Activated naive CD4-positive, alpha-beta T cell treated with anti-CD3 and anti-CD28 coated beads, Interleukin-2, amount 50 U/mL, for 24 hours (primary cell): ENCODE data around the gene TUBGCP2.

ENCODE experiments used
- H3K27ac Mint-ChIP-seq: one replicate; pipeline ENCODE4 v1.8.0; 2021; ENCODE audit warnings: mild to moderate bottlenecking, mixed read lengths
- H3K27me3 Mint-ChIP-seq: one replicate; pipeline ENCODE4 v1.8.0; 2021; ENCODE audit warnings: mixed read lengths
- H3K36me3 Mint-ChIP-seq: one replicate; pipeline ENCODE4 v1.8.0; 2021; ENCODE audit warnings: mixed read lengths
- H3K4me1 Mint-ChIP-seq: one replicate; pipeline ENCODE4 v1.8.0; 2021; ENCODE audit warnings: mixed read lengths
- H3K4me3 Mint-ChIP-seq: one replicate; pipeline ENCODE4 v1.8.0; 2021; ENCODE audit warnings: mild to moderate bottlenecking, mixed read lengths
- H3K9me3 Mint-ChIP-seq: one replicate; pipeline ENCODE4 v1.8.0; 2021; ENCODE audit warnings: mixed read lengths

The TUBGCP2 gene

DNA sequence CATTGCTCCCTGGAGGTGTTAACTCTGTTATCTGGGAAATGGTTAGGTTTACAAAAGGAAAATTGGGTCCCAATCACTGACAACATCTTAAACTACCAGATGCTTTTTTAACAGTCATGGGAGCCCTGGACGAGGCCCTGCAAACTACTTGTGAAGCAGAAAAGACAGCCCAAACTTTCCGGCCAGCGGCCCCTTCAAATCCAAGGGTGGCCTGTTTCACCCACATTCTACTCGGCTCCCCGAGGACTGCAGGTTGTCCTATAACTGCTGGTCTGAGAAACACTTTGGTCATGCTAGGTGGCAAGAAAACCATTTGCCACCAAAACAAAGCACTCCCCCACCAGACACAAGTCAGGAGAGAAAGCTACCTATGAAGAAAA, 2.6 kb downstream of the TUBGCP2 start:
- Mint-ChIP-seq H3K27ac (no peak overlapping the region), H3K9me3 (no peaks in the 10 kb centered on the region), H3K4me1 (peaks cover 41% of the 10 kb centered on the region), H3K4me3 (no peak overlapping the region), H3K36me3 (no peaks in the 10 kb centered on the region), H3K27me3 (no peaks in the 10 kb centered on the region)

DNA sequence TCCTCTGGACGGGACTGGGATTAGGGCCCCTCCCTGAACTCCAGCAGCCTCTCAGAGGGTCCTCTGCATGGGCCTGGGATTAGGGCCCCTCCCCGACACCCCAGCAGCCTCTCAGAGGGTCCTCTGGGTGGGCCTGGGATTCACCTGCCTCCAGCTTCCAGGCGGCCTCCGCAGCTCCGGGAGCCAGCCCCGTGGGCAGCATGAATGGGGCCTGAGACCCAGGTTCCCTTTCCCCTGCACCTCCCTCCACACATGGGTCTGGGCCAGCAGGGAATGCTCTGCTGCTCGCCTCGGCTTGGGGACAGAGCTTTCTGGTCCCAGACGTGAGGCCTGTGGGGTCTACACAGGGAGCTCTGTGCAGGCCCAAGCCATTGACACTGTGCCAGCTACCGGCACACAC, 5.5 kb downstream of the TUBGCP2 start:
- no peak overlapping the region for H3K4me3 Mint-ChIP-seq
- H3K4me1 Mint-ChIP-seq, result peaks cover 41% of the 10 kb centered on the region
- H3K27me3 Mint-ChIP-seq, result no peaks in the 10 kb centered on the region
- H3K9me3 Mint-ChIP-seq, result no peaks in the 10 kb centered on the region
- H3K36me3 Mint-ChIP-seq, result peaks cover 10% of the 10 kb centered on the region
- no peak overlapping the region for H3K27ac Mint-ChIP-seq

GRCh38 chr10:133302230-133302629, 6.4 kb downstream of the TUBGCP2 start:
- Mint-ChIP-seq H3K27ac (no peak overlapping the region), H3K4me3 (no peak overlapping the region), H3K9me3 (no peaks in the 10 kb centered on the region), H3K27me3 (no peaks in the 10 kb centered on the region), H3K36me3 (peaks cover 17% of the 10 kb centered on the region), H3K4me1 (peaks cover 32% of the 10 kb centered on the region)

DNA sequence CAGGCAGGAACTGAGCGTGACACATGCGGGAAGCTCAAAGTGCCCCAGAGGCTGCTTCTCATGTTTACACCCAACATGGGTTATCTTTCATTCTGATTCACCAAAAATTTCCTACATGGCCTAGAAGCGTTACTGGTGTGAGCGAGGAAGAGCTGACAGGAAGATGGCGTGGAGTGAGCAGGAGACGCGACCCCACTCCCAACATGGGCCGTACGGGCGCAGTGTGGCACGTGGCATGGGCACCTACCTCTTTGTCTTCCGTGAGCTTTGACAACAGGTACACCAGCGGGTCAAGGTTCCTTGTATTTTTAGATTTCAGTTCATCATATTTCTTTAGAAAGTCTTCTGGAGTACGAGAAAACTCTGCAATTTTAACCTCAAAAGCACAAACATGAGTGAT, 8.9 kb downstream of the TUBGCP2 start:
- Mint-ChIP-seq H3K9me3 (no peaks in the 10 kb centered on the region), H3K36me3 (peaks cover 17% of the 10 kb centered on the region), H3K27me3 (no peaks in the 10 kb centered on the region), H3K4me3 (no peak overlapping the region), H3K27ac (no peak overlapping the region), H3K4me1 (peaks cover 17% of the 10 kb centered on the region)

- H3K36me3 Mint-ChIP-seq, result peaks cover 21% of the 10 kb centered on the region
- no peak overlapping the region for H3K27ac Mint-ChIP-seq
- no peaks in the 10 kb centered on the region for H3K27me3 Mint-ChIP-seq
- no peaks in the 10 kb centered on the region for H3K9me3 Mint-ChIP-seq
- H3K4me3 Mint-ChIP-seq, result no peak overlapping the region
- H3K4me1 Mint-ChIP-seq, result peaks cover 14% of the 10 kb centered on the region
Measured at GRCh38 chr10:133299224-133299623, 9.4 kb downstream of the TUBGCP2 start.

GRCh38 chr10:133298466-133298865, 10.2 kb downstream of the TUBGCP2 start:
- Mint-ChIP-seq H3K27ac (no peak overlapping the region), H3K9me3 (no peaks in the 10 kb centered on the region), H3K4me1 (peaks cover 6% of the 10 kb centered on the region), H3K27me3 (no peaks in the 10 kb centered on the region), H3K4me3 (no peak overlapping the region), H3K36me3 (peaks cover 21% of the 10 kb centered on the region)

GRCh38 chr10:133297504-133297903, 11.2 kb downstream of the TUBGCP2 start:
- H3K4me3 Mint-ChIP-seq, result no peak overlapping the region
- peaks cover 2% of the 10 kb centered on the region for H3K4me1 Mint-ChIP-seq
- no peaks in the 10 kb centered on the region for H3K27me3 Mint-ChIP-seq
- H3K9me3 Mint-ChIP-seq, result no peaks in the 10 kb centered on the region
- peaks cover 21% of the 10 kb centered on the region for H3K36me3 Mint-ChIP-seq
- no peak overlapping the region for H3K27ac Mint-ChIP-seq

GRCh38 chr10:133295426-133296320, 13.0 kb downstream of the TUBGCP2 start:
- Mint-ChIP-seq H3K4me3 (no peak overlapping the region), H3K36me3 (peaks cover 19% of the 10 kb centered on the region), H3K4me1 (no peaks in the 10 kb centered on the region), H3K9me3 (no peaks in the 10 kb centered on the region), H3K27ac (no peak overlapping the region), H3K27me3 (no peaks in the 10 kb centered on the region)

GRCh38 chr10:133294189-133294588, 14.5 kb downstream of the TUBGCP2 start:
- no peak overlapping the region for H3K4me3 Mint-ChIP-seq
- H3K9me3 Mint-ChIP-seq, result no peaks in the 10 kb centered on the region
- H3K27me3 Mint-ChIP-seq, result no peaks in the 10 kb centered on the region
- H3K36me3 Mint-ChIP-seq, result peaks cover 14% of the 10 kb centered on the region
- H3K4me1 Mint-ChIP-seq, result no peaks in the 10 kb centered on the region
- H3K27ac Mint-ChIP-seq, result no peak overlapping the region

DNA sequence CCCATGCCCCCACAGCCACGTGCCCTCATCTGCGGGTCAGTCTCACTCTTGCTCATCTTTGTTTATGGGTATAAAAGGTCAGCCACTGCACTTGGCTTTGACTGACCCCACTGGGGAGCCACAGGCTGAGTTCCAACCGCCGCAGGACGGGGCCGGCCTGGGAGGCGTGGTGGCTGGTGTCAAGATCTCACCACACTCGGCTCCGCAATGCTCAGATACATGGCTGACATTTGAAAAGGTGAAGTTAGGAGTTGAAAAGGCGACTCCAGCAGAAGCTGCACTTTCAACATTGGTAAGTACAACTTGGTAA, 14.9 kb downstream of the TUBGCP2 start:
- Mint-ChIP-seq H3K27ac (no peak overlapping the region), H3K4me3 (no peak overlapping the region), H3K36me3 (peaks cover 13% of the 10 kb centered on the region), H3K27me3 (no peaks in the 10 kb centered on the region), H3K4me1 (no peaks in the 10 kb centered on the region), H3K9me3 (no peaks in the 10 kb centered on the region)

DNA sequence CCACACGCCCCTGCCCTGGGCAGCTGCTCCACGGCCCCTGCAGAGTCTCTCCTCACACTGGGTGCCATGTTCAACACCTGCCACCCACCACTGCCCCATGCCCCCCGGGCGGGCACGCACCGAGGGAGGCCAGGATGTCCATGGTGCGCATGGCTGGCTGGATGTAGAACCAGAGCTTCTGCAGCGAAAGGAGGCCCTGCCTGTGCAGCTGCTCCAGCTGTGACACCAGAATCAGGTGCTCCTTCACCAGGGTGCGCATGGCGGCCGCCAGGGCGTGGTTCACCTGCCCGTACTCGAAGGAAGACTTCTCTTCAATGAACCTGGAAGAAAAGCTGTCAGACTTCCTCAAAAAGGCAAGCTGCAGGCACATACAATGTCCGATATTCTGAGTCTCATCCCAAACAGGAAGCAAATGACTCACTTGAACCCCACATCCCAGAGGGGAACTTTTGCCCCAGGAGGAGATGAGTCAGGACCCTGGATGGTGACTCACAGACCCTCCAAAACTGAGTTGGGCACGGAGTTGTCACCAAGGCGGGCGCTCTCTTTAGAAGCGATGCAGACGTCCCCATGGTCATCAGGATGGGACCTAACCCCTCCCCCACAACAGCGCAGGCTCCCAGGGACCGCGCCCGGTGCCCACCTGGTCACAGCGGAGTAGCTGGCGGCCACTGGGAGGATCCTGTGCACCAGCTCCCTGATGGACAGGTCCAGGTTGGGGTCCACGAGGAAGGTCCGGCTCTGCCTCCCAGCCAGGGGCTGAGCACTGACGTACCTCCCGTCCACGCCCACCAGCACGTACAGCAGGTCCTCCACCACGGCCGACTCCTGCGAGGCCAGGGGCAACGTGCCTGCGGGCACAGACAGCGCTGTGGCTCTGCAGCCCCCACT, 15.5 kb downstream of the TUBGCP2 start:
- Mint-ChIP-seq H3K27ac (no peak overlapping the region), H3K4me1 (no peaks in the 10 kb centered on the region), H3K9me3 (no peaks in the 10 kb centered on the region), H3K27me3 (no peaks in the 10 kb centered on the region), H3K36me3 (peaks cover 11% of the 10 kb centered on the region), H3K4me3 (no peak overlapping the region)

GRCh38 chr10:133289761-133290160, 18.9 kb downstream of the TUBGCP2 start:
- H3K4me3 Mint-ChIP-seq, result no peak overlapping the region
- no peaks in the 10 kb centered on the region for H3K27me3 Mint-ChIP-seq
- peaks cover 8% of the 10 kb centered on the region for H3K36me3 Mint-ChIP-seq
- H3K27ac Mint-ChIP-seq, result no peak overlapping the region
- no peaks in the 10 kb centered on the region for H3K9me3 Mint-ChIP-seq
- H3K4me1 Mint-ChIP-seq, result peaks cover 6% of the 10 kb centered on the region

DNA sequence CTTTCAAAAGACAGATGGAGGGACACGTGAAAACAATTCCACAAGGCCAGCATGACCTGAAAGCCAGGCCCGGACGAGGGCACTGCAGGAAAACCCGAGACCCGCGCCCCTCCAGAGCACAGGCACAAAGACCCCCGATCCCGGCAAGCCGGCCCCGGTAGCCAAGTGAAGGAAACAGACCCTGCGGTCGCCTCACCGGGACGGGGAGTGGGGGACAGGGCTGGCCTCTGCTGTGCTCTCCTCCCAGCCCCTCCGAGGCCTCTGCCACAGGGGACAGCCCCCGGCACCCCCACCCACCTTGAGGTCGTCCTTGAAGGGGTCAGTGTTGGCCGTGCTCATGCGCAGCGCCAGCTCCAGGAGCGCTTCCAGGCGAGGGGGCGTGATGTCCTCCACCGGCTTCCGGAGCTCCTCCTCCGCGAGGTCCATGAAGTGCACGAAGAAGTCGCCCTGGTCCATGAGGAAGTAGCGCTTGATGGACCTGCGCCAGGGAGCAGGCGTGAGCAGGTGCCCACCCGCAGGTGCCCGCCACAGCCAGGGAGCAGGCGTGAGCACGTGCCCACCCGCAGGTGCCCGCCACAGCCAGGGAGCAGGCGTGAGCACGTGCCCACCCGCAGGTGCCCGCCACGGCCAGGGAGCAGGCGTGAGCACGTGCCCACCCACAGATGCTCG, 20.7 kb downstream of the TUBGCP2 start:
- no peak overlapping the region for H3K4me3 Mint-ChIP-seq
- peaks cover 6% of the 10 kb centered on the region for H3K4me1 Mint-ChIP-seq
- H3K9me3 Mint-ChIP-seq, result no peaks in the 10 kb centered on the region
- H3K27ac Mint-ChIP-seq, result no peak overlapping the region
- H3K36me3 Mint-ChIP-seq, result peaks cover 7% of the 10 kb centered on the region
- H3K27me3 Mint-ChIP-seq, result no peaks in the 10 kb centered on the region

GRCh38 chr10:133286366-133286765, 22.3 kb downstream of the TUBGCP2 start:
- H3K4me3 Mint-ChIP-seq, result no peak overlapping the region

DNA sequence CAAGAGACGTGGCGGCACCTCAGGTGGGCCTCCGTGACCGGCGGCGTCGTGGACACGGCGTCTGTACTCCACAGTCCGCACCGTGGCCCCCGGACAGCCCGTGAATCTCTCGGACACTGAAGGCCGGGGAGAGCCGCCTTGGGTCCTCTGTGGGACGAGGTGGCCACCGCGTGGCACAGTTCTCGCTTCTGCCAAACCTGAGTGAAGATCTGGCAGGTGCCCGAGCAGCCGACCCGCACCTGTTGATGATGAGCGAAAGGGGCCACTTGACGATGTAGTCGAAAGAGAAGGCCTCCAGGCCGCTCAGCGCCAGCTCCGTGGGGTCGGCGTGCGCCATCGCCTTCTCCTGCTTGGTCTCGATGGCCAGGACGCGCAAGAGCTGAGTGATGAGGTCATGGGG, 23.5 kb downstream of the TUBGCP2 start:
- Mint-ChIP-seq H3K36me3 (peaks cover 10% of the 10 kb centered on the region), H3K27me3 (no peaks in the 10 kb centered on the region), H3K4me1 (peaks cover 6% of the 10 kb centered on the region), H3K27ac (no peak overlapping the region), H3K4me3 (no peak overlapping the region), H3K9me3 (no peaks in the 10 kb centered on the region)

More at GRCh38 chr10:133286366-133286765, 22.3 kb downstream of the TUBGCP2 start:
- Mint-ChIP-seq H3K27ac (no peak overlapping the region), H3K36me3 (peaks cover 10% of the 10 kb centered on the region), H3K4me1 (peaks cover 6% of the 10 kb centered on the region), H3K9me3 (no peaks in the 10 kb centered on the region), H3K27me3 (no peaks in the 10 kb centered on the region)

GRCh38 chr10:133283931-133284330, 24.7 kb downstream of the TUBGCP2 start:
- H3K27ac Mint-ChIP-seq, result no peak overlapping the region
- no peaks in the 10 kb centered on the region for H3K9me3 Mint-ChIP-seq
- peaks cover 6% of the 10 kb centered on the region for H3K4me1 Mint-ChIP-seq
- peaks cover 10% of the 10 kb centered on the region for H3K36me3 Mint-ChIP-seq
- H3K4me3 Mint-ChIP-seq, result no peak overlapping the region
- H3K27me3 Mint-ChIP-seq, result no peaks in the 10 kb centered on the region
